Adrenal gland (tissue), 12 donors: ENCODE measurements around the gene RAD51B. TPM values are rescaled to one million over a fixed set of nuclear protein-coding genes. Genes with fewer than 3 reads are reported as not detected.

ENCODE experiments used
- DNase-seq, 7 donors: peaks; one replicate each; pipeline ENCODE4 v3.0.0-alpha.2; 2019 to 2020
- H3K27ac ChIP-seq, 5 donors: fragments of 200-600 bp; sonication (generic) in 4 of 5; 1 replicate in 3 of 5; 2 replicates in 2 of 5; pipeline versions ENCODE4 v1.5.1 to v1.8.0; 2016 to 2020; ENCODE audit warnings: mild to moderate bottlenecking in 1 of 5
- H3K27me3 ChIP-seq: fragments of 200-600 bp; 2 replicates; pipeline ENCODE4 v1.8.0; 2021
- H3K36me3 ChIP-seq, 2 donors: fragments of 200-600 bp; replicated peaks in 1 of 2; 1 replicate in 1 of 2; 2 replicates in 1 of 2; pipeline versions ENCODE4 v1.5.1 to v1.8.0; 2018 to 2022
- H3K4me1 ChIP-seq, 2 donors: fragments of 200-600 bp; replicated peaks in 1 of 2; 1 replicate in 1 of 2; 2 replicates in 1 of 2; pipeline versions ENCODE4 v1.5.1 to v1.8.0; 2018 to 2021
- H3K4me3 ChIP-seq, 4 donors: fragments of 200-600 bp; sonication (generic) in 3 of 4; one replicate each; pipeline ENCODE4 v1.5.1; 2016 to 2018
- H3K9me3 ChIP-seq, 3 donors: fragments of 200-600 bp; sonication (generic) in 1 of 3; replicated peaks in 1 of 3; 1 replicate in 2 of 3; 2 replicates in 1 of 3; pipeline versions ENCODE4 v1.5.1 to v1.8.0; 2016 to 2021
- POLR2A ChIP-seq, 2 donors: fragments of 450-650 bp; IDR thresholded peaks; one replicate each; pipeline ENCODE4 v1.6.1; 2017; ENCODE audit warnings: antibody characterized with exemption in 2 of 2, mild to moderate bottlenecking in 2 of 2, moderate library complexity in 1 of 2
- WGBS, 4 donors: extraction: QIAGEN DNeasy Blood & Tissue Kit in 2 of 4; methylation state at CpG; one replicate each; pipeline versions ENCODE4 v1.1.5 to v1.1.7; 2013 to 2017; 5-methylcytosine and 5-hydroxymethylcytosine counted together
- intact Hi-C, 2 donors: fragments of 100-400 bp; cut with DNase I; formaldehyde crosslinking; loops; one replicate each; pipeline versions ENCODE4 v1.14.1 to v1.15.0; 2022 to 2023
- polyA plus RNA-seq, 3 donors: library from polyadenylated mRNA; stranded (reverse); fragments of 200-250 nt in 2 of 3; fragments of 350-450 nt in 1 of 3; fragmentation: Illumina TruSeq in 1 of 3; extraction: RNeasy Lipid Tissue Mini Kit (QIAGEN cat#74804) in 1 of 3; gene quantifications; one replicate each; pipeline ENCODE4 v1.2.3, GENCODE V29; 2013 to 2014
- total RNA-seq, 9 donors: library from RNA; depleted of rRNA in 4 of 9; stranded (reverse); fragments of >200 nt in 4 of 9; fragments of 120-200 nt in 1 of 9; fragmentation: NEBNext Ultra II Directional in 1 of 9; extraction: Animal tissue kit (Norgen Biotek cat#: 25700) in 1 of 9; gene quantifications; one replicate each; pipeline versions ENCODE4 v1.1.0 to v1.2.4, GENCODE V29; 2013 to 2023
- TF ChIP-seq, protein P1 (sequence below), 6 experiments: fragments of 450-650 bp in 4 of 6; fragments of 200-600 bp in 2 of 6; sonication (generic) in 1 of 6; IDR thresholded peaks; 1 replicate in 5 of 6; 2 replicates in 1 of 6; pipeline versions ENCODE4 v1.5.1 to v1.8.0; 2016 to 2021; ENCODE audit warnings: antibody characterized with exemption in 6 of 6, mild to moderate bottlenecking in 2 of 6, moderate library complexity in 1 of 6
- donor health status: healthy with polysubstance abuse.
- donor health status: Bipolar disorder and iron deficiency.
- donor health status: DM: yes; HTN: yes; CAD: no.
- donor health status: DM: no; HTN: no; CAD: no.
- donor health status: DM: no; HTN: no; CAD: no.
- donor health status: DM: yes; HTN: yes; CAD: no.

The RAD51B gene
- total and polyA plus RNA-seq, 12 donors: 2.3 to 24.6 (median 12.4) TPM

DNA sequence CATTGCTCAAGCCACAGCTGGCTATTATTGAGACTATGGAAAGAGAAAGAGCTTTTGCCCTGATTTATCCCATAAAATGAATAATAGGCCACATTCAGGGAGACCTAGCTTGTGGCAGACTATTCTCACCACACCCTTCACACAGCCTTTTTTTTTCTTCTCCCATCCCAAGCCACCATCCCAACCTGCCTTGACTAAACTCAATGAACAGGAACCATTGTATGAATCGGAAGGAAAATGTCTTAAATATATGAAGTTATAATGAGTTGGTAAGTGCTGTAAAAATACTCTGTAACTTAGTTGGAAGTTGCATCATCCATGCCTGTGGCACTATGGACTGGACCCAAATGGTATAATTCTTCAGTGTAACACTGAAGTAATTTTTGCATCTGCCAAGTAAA, 338.4 kb downstream of the RAD51B start:
- Histone ChIP-seq H3K27me3 (no peaks in the 10 kb centered on the region), H3K27ac (no peak overlapping the region), H3K4me3 (no peak overlapping the region), H3K4me1 (no peaks in the 10 kb centered on the region), H3K36me3 (no peaks in the 10 kb centered on the region), H3K9me3 (no peaks in the 10 kb centered on the region)
- no peak for TF ChIP-seq POLR2A (IDR thresholded peaks at IDR 0.05)
- TF ChIP-seq, protein P1, sequence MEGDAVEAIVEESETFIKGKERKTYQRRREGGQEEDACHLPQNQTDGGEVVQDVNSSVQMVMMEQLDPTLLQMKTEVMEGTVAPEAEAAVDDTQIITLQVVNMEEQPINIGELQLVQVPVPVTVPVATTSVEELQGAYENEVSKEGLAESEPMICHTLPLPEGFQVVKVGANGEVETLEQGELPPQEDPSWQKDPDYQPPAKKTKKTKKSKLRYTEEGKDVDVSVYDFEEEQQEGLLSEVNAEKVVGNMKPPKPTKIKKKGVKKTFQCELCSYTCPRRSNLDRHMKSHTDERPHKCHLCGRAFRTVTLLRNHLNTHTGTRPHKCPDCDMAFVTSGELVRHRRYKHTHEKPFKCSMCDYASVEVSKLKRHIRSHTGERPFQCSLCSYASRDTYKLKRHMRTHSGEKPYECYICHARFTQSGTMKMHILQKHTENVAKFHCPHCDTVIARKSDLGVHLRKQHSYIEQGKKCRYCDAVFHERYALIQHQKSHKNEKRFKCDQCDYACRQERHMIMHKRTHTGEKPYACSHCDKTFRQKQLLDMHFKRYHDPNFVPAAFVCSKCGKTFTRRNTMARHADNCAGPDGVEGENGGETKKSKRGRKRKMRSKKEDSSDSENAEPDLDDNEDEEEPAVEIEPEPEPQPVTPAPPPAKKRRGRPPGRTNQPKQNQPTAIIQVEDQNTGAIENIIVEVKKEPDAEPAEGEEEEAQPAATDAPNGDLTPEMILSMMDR (IDR thresholded peaks at IDR 0.05): no peak
- WGBS, 4 donors: 85 to 97% (median 89%) methylated on average over 1 of the region's 1 CpG
- no peak for DNase-seq
- intact Hi-C loops: no loop called here

DNA sequence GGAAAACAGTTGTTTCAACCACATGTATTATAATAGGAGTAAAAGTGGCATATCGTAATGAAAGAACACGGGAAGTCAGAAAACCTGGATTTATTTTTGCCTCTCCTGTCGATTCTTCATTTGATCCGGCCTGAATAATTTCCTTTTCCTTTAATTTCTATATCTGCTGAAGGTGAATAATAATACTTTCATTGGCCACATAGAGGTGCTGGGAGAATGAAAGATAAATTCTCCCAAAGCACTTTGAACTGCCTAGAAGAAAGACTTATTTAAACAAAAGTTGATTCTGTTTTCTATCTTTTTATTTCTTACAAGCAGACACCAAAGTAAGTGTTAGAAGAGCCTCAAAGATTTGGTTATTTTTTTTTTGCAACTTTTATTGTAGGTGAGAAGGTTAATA, 339.1 kb downstream of the RAD51B start:
- intact Hi-C loops: no loop called here
- Histone ChIP-seq H3K4me3 (no peak overlapping the region), H3K4me1 (no peaks in the 10 kb centered on the region), H3K27ac (no peak overlapping the region), H3K27me3 (no peaks in the 10 kb centered on the region), H3K9me3 (no peaks in the 10 kb centered on the region), H3K36me3 (no peaks in the 10 kb centered on the region)
- 86 to 94% (median 90%) methylated on average over 4 of the region's 4 CpGs for WGBS, 4 donors
- TF ChIP-seq POLR2A (IDR thresholded peaks at IDR 0.05): no peak
- TF ChIP-seq, protein P1 (IDR thresholded peaks at IDR 0.05): no peak
- no peak for DNase-seq

DNA sequence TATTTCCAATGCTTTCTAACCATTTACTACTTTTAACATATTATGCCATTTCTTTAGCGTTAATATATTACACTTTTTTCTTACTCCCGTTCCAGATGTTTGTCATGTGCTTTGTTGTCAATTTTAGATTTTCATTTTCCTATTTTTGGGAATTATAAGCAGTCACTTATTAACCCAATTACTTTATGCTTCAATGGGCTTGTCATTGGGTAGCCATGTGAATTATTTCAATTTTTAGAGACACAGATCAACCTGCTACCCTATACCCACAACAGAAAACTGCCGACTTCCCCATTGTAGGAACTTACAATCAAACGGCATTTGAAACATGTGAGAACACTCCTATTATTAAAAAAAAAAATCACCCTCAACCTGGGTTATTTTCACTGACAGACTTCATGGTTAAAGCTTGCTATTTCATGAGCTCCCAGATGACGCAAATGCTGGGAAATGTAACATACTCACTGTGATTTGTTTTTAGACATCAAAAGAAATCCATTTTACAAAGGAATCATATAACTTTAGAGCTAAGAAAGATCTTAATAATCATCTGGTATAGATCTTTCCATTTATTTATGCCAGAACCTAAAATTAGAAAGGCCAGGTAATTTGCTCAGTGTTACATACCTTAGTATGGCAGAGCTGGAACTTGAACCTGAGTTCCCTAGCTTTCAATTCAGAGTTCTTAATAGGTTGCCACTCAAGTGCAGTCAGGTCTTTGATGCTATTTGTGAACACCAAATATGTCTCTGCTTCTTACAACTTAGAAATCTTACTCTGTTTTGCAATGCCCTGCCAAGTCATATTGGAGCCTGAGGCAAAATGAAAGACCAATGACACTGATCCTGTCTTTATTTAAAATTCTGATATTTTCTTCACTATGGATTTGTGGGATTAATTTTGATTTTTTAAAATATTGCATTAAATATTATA, 340.4 kb downstream of the RAD51B start:
- H3K4me1 ChIP-seq: peaks cover 0 to 8% of the 10 kb centered on the region in 2 donors

DNA sequence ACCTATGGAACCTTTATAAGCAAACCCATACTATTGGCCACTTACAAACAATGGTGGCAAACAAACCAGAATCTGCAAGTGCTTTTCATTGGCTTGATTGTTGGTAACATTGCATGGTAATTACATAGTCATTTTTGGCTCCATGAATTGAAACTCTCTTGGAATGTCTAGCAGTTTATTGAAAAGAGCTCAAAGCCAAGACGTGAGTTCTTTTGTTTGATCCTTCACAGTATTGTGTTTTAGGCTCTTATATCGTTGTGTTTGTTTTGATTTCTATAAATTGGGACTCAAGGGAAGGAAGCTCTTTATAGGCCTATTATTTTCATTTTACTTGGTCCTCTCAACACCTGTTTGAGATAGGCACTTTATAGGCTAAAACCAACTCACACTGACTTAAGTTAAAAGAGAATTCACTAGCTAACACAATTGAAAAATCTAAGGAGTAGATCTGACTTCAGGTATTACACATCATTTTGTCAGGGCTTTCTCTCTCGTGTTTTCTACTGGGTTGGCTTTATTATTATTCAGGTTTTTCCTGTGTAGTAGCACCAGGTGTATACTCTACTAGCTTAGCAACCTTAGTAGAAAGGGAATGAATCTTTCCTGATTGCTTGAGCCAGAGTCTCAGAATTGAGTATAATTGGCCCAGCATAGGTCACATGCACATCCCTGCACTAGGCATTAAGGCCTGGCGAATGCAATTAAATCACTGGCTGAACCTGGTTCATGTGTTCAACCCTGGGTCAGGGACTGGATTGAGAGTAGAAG, 341.4 kb downstream of the RAD51B start:
- H3K27ac ChIP-seq: no peak overlapping the region

More for the DNA sequence above, 340.4 kb downstream of the RAD51B start:
- intact Hi-C loops: no loop called here
- Histone ChIP-seq H3K36me3 (no peaks in the 10 kb centered on the region), H3K4me3 (no peak overlapping the region), H3K9me3 (no peaks in the 10 kb centered on the region), H3K27ac (no peak overlapping the region), H3K27me3 (no peaks in the 10 kb centered on the region)
- DNase-seq: no peak
- TF ChIP-seq, protein P1 (IDR thresholded peaks at IDR 0.05): no peak
- TF ChIP-seq POLR2A (IDR thresholded peaks at IDR 0.05): no peak
- WGBS, 4 donors: 94 to 98% (median 97%) methylated on average over 5 of the region's 5 CpGs

More for the DNA sequence above, 341.4 kb downstream of the RAD51B start:
- intact Hi-C loops: no loop called here
- no peaks in the 10 kb centered on the region for H3K9me3 ChIP-seq
- peaks cover 0 to 8% of the 10 kb centered on the region in 2 donors for H3K4me1 ChIP-seq
- TF ChIP-seq POLR2A (IDR thresholded peaks at IDR 0.05): no peak
- TF ChIP-seq, protein P1 (IDR thresholded peaks at IDR 0.05): no peak
- H3K27me3 ChIP-seq: no peaks in the 10 kb centered on the region
- no peak overlapping the region for H3K4me3 ChIP-seq
- DNase-seq: no peak
- 85 to 96% (median 91%) methylated on average over 4 of the region's 4 CpGs for WGBS, 4 donors
- H3K36me3 ChIP-seq: no peaks in the 10 kb centered on the region
